GM12892 (cell line): ENCODE results near the gene ZNFX1.
"Not testable (repeated sequence)": the region's sequence is repeated elsewhere in the genome, so short reads cannot be mapped to it uniquely, and the experiment has no call there.

Source experiments
- DNase-seq: peaks from one replicate; pipeline ENCODE4 v3.0.0; 2011; ENCODE audit not compliant: insufficient read length
- FAIRE-seq: peaks from 2 replicates; lab custom pipeline; 2011; peaks lifted over from hg19 to GRCh38; lab: Jason Lieb, UNC
- POLR2A ChIP-seq: IDR thresholded peaks from 2 replicates; pipeline ENCODE4 v1.6.1; 2011; ENCODE audit warnings: low read depth, low read length, control low read depth
- POLR2AphosphoS5 ChIP-seq: IDR thresholded peaks from 2 replicates; pipeline ENCODE4 v1.6.1; 2011; ENCODE audit warnings: low read depth, low read length, control low read depth
- TAF1 ChIP-seq: IDR thresholded peaks from 2 replicates; pipeline ENCODE4 v1.6.1; 2011; ENCODE audit warnings: low read depth, mild to moderate bottlenecking, control low read depth, low read length, borderline replicate concordance

ZNFX1 gene

DNA sequence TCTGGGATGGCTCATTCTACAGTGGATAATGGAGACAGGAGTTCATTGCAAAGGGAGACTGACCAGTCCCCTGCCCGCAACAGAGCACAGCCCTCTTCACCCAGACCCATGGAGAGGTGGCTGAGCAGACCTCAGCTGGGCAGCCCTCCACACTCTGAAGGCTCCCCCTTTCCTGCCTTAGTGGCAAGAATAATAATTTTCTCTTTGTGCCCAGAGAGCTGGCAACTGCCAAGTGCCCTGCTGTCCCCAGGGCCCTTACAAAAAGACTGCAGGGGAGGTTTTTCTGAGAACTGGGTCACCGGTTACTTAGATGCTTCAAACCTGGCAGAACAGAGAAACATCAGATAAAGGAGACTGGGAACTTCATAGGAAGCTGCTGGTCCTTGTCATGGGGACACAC lies 35.4 kb upstream of the ZNFX1 start:
- no peak for DNase-seq
- FAIRE-seq: no peak
- TF ChIP-seq POLR2A (no peak), POLR2AphosphoS5 (no peak), TAF1 (no peak)

DNA sequence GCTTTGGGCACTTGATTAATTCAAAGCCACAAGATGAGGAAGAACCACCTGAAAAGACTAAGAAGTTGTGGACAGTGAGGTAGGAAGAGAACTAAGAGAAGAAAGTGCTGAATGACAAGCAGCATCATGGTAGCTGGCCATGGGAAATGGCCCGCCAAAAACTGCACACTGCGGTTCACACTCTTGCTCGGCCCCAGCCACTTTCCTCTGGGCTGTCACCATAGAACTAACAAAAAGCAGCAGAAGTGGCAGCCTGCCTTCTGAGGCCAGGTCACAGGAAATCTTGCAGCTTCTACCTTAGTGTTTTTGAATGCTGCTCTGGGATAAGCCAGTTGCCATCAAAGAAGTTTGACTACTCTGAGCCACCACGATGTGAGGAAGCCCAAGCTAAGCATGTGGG lies 34.8 kb upstream of the ZNFX1 start:
- DNase-seq (no peak), FAIRE-seq (no peak)
- TF ChIP-seq POLR2AphosphoS5: no peak
- TF ChIP-seq TAF1: no peak

DNA sequence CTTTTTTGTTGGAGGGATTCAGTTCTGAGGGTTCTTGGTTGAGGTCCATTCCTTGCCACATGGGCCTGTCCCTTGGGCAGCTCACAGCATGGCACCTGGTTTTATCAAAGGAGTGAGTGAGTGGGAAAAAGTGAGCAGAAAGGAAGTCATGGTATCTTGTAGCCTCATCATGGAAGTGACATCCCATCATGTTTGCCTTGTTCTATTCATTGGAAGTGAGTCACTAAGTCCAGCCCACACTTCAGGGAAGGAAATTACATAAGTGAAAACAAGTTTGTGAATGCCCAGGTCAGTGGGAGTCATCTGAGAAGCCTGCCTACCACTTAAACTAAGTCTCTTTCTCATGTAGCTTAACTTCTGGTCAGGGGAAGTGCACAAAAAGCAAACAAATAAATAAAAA lies 32.8 kb upstream of the ZNFX1 start:
- FAIRE-seq: no peak
- no peak for DNase-seq
- TF ChIP-seq POLR2AphosphoS5 (no peak), POLR2A (no peak), TAF1 (no peak)

DNA sequence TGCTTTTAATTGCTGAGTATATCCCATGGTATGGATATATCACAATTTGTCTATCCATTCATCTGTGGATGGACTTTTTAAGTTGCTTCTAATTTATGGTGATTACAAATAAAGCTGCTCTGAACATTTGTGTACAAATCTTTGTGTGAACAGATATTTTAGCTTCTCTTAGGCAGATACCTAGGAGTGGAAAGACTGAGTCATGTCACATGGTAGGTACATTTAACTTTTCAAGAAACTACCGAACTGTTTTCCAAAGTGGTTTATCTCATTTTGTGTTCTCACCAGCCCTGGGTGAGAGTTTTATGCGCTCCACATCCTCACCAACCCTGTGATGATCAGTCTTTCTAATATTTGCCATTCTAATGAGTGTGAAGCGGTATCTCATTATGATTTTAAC lies 31.0 kb upstream of the ZNFX1 start:
- FAIRE-seq: no peak
- DNase-seq: no peak

GRCh38 chr20:49306903-49307620 lies 29.2 kb upstream of the ZNFX1 start:
- FAIRE-seq (no peak), DNase-seq (no peak)
- TF ChIP-seq POLR2A (no peak), POLR2AphosphoS5 (no peak), TAF1 (no peak)

More for the DNA sequence above, 31.0 kb upstream of the ZNFX1 start:
- TF ChIP-seq TAF1 (no peak), POLR2AphosphoS5 (no peak), POLR2A (no peak)

- FAIRE-seq (no peak), DNase-seq (no peak)
- TF ChIP-seq POLR2AphosphoS5: no peak
- no peak for TF ChIP-seq POLR2A
- no peak for TF ChIP-seq TAF1
Measured at GRCh38 chr20:49303065-49303552, 25.3 kb upstream of the ZNFX1 start.

DNA sequence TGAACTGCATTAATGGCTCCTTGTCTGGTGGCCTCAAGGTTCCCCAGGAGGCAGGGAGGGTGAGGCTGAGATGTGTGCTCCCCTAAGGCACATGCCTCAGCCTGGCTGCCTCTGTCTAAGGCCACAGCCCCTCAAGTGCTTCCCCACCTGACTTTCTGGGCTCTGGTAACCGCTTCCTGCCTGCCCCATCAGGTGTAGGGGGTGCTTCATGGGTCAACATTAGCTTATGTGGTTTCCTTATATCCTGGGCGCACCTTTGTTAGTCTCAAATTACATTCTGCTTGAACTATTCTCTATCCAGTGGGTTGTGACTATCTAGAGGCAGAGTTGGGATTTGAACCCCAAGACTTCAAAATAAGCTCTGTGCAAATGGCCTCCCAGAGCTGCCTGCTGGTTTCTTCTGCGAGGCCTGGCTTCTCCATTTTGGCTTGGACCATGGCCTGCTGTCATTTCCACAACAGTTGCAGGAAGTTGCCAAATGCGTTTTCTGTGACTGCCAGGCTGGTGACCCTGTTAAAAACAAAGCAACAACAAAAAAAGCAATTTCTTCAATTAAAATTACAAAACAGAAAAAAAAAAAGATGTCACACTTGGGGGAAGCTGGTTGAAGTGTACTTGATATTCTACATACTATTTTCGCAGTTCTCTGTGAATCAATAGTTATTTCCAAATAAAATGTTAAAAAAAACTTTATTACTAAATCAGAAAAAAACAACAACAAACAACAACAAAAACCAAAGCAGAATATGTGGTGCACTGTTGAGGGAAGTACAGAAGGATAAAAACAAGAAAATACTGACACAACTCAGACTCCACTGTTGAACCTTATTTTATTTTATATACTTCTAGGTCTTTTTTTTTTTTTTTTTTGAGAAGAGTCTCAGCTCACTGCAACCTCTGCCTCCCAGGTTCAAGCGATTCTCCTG lies 20.0 kb upstream of the ZNFX1 start:
- no peak for DNase-seq
- FAIRE-seq: no peak
- TF ChIP-seq TAF1 (no peak), POLR2AphosphoS5 (no peak), POLR2A (no peak)

GRCh38 chr20:49294002-49294654 lies 16.3 kb upstream of the ZNFX1 start:
- DNase-seq, FAIRE-seq: not testable (repeated sequence)

GRCh38 chr20:49293122-49293521 lies 15.3 kb upstream of the ZNFX1 start:
- FAIRE-seq (no peak), DNase-seq (no peak)
- TF ChIP-seq POLR2A: no peak
- TF ChIP-seq TAF1: no peak
- TF ChIP-seq POLR2AphosphoS5: no peak

GRCh38 chr20:49292010-49292409 lies 14.2 kb upstream of the ZNFX1 start:
- TF ChIP-seq POLR2AphosphoS5 (no peak), POLR2A (no peak), TAF1 (no peak)
- DNase-seq (no peak), FAIRE-seq (no peak)

DNA sequence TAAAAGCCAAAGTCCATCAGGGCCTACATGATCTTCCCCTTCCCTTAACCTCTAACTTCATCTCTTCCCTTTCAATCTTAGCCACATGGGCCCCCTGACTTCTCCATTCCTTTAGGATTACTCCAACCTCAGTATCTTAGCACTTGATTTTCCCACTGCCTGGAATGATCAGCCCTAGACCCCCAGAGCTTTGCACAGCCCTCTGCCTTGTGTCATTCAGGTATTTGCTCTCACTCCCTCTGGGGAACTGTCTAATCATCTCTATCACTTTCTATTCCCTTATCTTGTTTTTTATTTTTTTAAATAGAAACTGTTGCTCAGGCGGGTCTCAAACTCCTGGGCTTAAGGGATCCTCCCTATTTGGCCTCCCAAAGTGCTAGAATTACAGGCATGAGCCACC lies 13.3 kb upstream of the ZNFX1 start:
- DNase-seq (no peak), FAIRE-seq (no peak)
- TF ChIP-seq TAF1 (no peak), POLR2A (no peak), POLR2AphosphoS5 (no peak)
